BLaER1 (cell line): ENCODE data around the gene MVB12A.

Experiments
- H3K27ac ChIP-seq: shearing (Covaris generic); formaldehyde crosslinking; 2 replicates; pipeline ENCODE4 v1.8.1; 2022
- H3K27me3 ChIP-seq: shearing (Covaris generic); formaldehyde crosslinking; 2 replicates; pipeline ENCODE4 v1.8.1; 2022
- H3K36me3 ChIP-seq: shearing (Covaris generic); formaldehyde crosslinking; 2 replicates; pipeline ENCODE4 v1.8.1; 2022
- H3K4me1 ChIP-seq: shearing (Covaris generic); formaldehyde crosslinking; 2 replicates; pipeline ENCODE4 v1.8.1; 2022
- H3K4me2 ChIP-seq: shearing (Covaris generic); formaldehyde crosslinking; 2 replicates; pipeline ENCODE4 v1.8.1; 2022
- H3K4me3 ChIP-seq: shearing (Covaris generic); formaldehyde crosslinking; 2 replicates; pipeline ENCODE4 v1.8.1; 2022
- H3K9ac ChIP-seq: shearing (Covaris generic); formaldehyde crosslinking; 2 replicates; pipeline ENCODE4 v1.8.1; 2022
- H3K9me3 ChIP-seq: shearing (Covaris generic); formaldehyde crosslinking; 2 replicates; pipeline ENCODE4 v1.8.1; 2022
- H4K20me1 ChIP-seq: shearing (Covaris generic); formaldehyde crosslinking; 2 replicates; pipeline ENCODE4 v1.8.1; 2022
- Cebpa-rat ChIP-seq: shearing (Covaris generic); IDR thresholded peaks from 2 replicates; pipeline ENCODE4 v1.8.1; 2022

The MVB12A gene

DNA sequence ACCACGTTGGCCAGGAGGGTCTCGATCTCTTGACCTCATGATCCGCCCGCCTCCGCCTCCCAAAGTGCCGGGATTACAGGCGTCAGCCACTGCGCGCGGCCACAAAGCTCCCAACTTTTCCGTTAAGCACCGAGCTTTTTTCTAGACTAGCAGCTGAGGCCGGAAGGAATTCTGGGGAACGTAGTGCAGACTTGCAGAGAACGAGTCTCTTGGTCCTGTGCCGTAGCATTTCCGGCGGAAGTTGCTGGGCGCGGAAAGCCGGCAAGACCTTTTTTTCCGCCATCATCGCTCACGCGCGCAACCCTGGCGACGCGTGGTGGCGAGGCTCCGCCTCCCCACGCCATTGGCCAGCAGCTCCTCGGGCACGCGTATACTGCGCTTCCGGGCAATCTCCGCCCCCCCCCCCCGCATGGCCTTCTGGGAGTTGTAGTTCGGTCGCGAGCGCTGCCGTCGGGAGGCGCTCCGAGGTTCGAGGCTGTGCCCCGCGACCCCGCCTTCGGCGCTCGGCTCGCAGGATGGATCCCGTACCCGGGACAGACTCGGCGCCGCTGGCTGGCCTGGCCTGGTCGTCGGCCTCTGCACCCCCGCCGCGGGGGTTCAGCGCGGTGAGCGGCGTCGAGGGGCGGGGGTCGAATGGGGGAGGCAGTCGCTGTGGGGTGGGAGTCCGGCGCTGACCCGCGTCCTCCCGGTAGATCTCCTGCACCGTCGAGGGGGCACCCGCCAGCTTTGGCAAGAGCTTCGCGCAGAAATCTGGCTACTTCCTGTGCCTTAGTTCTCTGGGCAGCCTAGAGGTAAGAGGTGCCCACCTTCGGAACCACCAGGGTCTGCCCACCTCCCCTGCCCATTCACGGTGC lies at the start of gene MVB12A:
MVB12A (plus strand) TSS at position 427 of the 854 bp plus-strand sequence; CDS start at position 516, 89 bp downstream.
- H3K4me2 ChIP-seq, result peak within 1 kb of the TSS; percentile 92
- H3K9ac ChIP-seq, result peak within 1 kb of the TSS; percentile 77
- H3K9me3 ChIP-seq, result no peaks in the 10 kb centered on the region
- no peaks in the 10 kb centered on the region for H4K20me1 ChIP-seq
- TF ChIP-seq Cebpa-rat, result no peak
- peak within 1 kb of the TSS; percentile 80 for H3K27ac ChIP-seq
- no peaks in the 10 kb centered on the region for H3K27me3 ChIP-seq
- peaks cover 31% of the 10 kb centered on the region for H3K36me3 ChIP-seq
- peaks cover 30% of the 10 kb centered on the region for H3K4me1 ChIP-seq
- peak within 1 kb of the TSS; percentile 80 for H3K4me3 ChIP-seq

DNA sequence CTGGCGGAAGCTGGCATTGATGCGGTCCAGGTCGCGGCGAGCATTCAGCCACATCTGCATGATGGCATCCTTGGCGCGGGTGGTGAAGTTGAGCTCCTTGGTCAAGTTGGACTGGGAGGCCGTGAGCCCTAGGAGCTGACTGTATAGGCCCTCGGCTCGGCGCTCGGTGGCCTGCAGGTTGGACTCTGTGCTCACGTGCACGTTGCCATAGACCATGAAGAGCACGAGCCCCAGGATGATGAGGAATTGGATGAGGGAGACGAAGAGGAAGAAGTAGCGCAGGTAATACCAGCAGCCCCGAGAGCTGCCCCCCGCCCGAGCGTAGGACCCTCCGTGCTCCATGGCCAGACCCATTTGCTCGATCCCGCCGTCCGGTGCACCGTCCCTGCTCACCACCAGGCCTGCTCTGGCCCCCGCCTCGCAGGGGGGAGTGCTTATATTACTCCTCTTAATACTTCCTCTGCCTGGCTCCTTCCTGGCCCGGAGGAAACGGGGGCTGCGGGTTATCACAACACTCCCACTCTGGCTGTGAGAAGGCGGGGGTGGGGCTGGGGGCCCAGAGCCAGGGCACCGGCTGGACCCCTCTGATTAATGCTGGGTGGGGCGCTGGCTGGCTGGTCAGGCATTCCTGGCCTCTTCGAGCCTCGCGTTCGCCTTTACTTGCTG lies 42.8 kb upstream of the MVB12A start, which contains the start of gene PLVAP:
PLVAP (minus strand) TSS at position 408 of the 666 bp plus-strand sequence; CDS start at position 354, 54 bp downstream.
- 0 out of 2 replicates have a peak, but pooled peaks cover 4% of the 10 kb centered on the region for H3K9me3 ChIP-seq
- 0 out of 2 replicates have a peak within 1 kb of the TSS, but pooled peaks have one; percentile 34 for H3K9ac ChIP-seq
- peak within 1 kb of the TSS; percentile 68 for H3K27ac ChIP-seq
- H3K27me3 ChIP-seq, result no peaks in the 10 kb centered on the region
- peak within 1 kb of the TSS; percentile 69 for H3K4me2 ChIP-seq
- TF ChIP-seq Cebpa-rat, result no peak
- peaks cover 73% of the 10 kb centered on the region for H3K4me1 ChIP-seq
- H4K20me1 ChIP-seq, result no peaks in the 10 kb centered on the region
- H3K36me3 ChIP-seq, result no peaks in the 10 kb centered on the region
- H3K4me3 ChIP-seq, result no peak within 1 kb of the TSS

DNA sequence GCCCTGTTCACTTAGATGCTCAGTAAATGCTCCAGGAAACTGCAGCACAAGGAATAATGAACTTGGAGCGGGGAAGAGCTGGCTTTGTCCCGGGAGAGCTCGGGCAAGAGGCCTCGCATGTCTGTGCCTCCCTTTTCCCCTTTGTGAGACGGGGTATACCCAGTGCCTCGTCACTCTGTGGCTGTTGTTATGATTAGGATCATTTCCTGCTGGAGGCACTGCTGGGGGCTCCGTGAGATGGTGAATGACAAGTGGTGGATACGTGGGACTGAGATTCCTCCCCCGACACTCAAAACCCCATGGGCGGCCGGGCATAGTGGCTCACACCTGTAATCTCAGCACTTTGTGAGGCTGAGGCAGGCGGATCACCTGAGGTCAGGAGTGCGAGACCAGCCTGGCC lies 41.6 kb upstream of the MVB12A start:
- Histone ChIP-seq H3K27me3 (no peaks in the 10 kb centered on the region), H3K4me3 (no peak overlapping the region), H3K36me3 (no peaks in the 10 kb centered on the region), H3K4me1 (peaks cover 78% of the 10 kb centered on the region), H3K4me2 (peak overlapping the region; percentile 69), H3K9me3 (0 out of 2 replicates have a peak, but pooled peaks cover 4% of the 10 kb centered on the region), H3K9ac (0 out of 2 replicates have a peak overlapping the region, but pooled peaks have one; percentile 34), H4K20me1 (no peaks in the 10 kb centered on the region), H3K27ac (peak overlapping the region; percentile 68)
- TF ChIP-seq Cebpa-rat, result no peak

DNA sequence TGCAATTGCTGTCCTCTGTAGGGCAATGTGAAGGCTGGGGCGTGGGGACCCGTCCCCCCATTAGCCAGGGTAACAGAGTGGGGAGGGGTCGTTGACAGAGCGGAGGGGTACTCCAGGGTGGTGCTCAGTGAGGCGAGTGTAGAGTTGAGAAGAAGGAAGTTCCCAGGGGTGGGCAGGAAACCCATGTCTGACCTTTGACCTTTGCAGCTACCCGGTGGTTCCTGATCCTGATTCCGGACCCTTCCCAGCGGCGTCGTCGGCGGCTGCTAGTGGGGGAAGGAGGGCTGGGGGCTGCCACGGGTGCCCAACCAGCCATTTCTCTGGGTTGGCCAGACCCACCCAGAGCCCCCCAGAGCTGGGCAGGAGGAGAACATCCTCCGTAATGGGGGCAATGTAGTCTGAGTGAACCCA lies 40.6 kb upstream of the MVB12A start:
- Histone ChIP-seq H4K20me1 (no peaks in the 10 kb centered on the region), H3K27ac (peak overlapping the region; percentile 68), H3K9me3 (0 out of 2 replicates have a peak, but pooled peaks cover 4% of the 10 kb centered on the region), H3K27me3 (no peaks in the 10 kb centered on the region), H3K36me3 (no peaks in the 10 kb centered on the region), H3K4me3 (peak overlapping the region; percentile 11; the same call in 1 of the 2 replicates), H3K9ac (no peak overlapping the region), H3K4me2 (peak overlapping the region; percentile 69), H3K4me1 (peaks cover 77% of the 10 kb centered on the region)
- no peak for TF ChIP-seq Cebpa-rat

DNA sequence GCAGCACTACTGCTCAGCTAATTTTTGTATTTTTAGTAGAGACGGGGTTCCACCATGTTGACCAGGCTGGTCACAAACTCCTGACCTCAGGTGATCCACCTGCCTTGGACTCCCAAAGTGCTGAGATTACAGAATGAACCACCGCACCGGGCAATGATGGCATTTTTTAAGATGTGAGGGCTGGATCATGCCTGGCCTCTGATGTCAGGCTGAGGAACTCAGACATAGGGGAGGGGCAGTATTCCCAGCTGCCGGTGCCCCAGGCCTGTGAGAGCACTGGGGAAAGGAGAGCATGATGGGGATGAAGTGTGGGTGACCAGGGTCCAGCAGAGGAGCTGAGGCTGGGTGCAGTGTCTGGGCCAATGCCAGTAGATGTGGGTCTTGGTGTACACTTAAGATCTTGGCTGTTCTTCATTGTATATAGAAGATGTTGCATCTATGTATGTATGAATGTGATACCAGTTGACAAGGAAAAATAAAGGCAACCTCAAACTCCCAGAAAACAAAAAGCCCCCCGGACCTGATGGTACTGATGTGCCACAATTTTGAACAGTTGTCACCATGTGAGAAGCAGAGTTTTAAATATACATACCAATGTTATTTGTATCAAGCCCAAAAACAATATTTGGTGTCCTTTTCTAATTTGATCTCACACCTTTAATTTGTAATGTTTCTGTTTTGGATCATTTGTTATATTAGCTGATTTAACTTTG lies 39.3 kb upstream of the MVB12A start:
- Histone ChIP-seq H3K36me3 (no peaks in the 10 kb centered on the region), H3K9ac (no peak overlapping the region), H3K9me3 (0 out of 2 replicates have a peak, but pooled peaks cover 4% of the 10 kb centered on the region), H3K27ac (no peak overlapping the region), H3K4me2 (no peak overlapping the region), H3K27me3 (no peaks in the 10 kb centered on the region), H3K4me3 (no peak overlapping the region), H3K4me1 (peaks cover 68% of the 10 kb centered on the region), H4K20me1 (no peaks in the 10 kb centered on the region)
- TF ChIP-seq Cebpa-rat, result no peak

DNA sequence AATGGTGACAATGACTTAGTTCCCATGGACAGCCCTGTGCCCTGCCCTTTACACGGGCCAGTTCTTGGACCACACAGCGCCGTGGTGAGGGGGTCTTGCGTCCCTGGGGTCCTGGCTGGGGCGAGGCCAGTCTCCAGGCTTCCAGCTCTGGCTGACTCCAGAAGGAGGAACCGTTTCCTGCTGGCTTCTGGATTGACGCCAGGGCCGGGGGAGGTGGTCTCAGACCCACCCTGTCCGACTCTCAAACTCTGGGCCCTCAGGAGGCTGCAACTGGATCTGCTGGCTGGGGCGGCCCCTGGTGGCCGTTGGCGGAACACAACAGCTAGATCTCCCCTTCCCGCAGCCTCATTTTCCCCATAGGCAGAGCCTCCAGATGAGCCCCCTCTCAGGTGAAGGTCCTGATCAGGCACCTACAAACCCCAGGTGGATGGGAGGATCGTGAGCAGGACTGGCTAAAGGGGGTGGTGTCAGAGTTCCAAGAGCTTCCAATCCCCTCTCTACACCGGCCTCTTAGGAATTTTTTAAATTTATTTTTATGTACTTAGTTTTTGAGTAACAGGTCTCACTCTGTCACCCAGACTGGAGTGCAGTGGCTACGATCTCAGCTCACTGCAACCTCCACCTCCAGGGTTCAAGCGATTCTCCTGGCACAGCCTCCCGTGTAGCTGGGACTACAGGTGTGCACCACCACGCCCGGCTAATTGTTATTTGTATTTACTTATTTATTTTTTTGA lies 33.8 kb upstream of the MVB12A start:
- no peak overlapping the region for H3K27ac ChIP-seq
- H3K9ac ChIP-seq, result no peak overlapping the region
- no peaks in the 10 kb centered on the region for H4K20me1 ChIP-seq
- H3K27me3 ChIP-seq, result peaks cover 14% of the 10 kb centered on the region; the same call in 1 of the 2 replicates
- H3K36me3 ChIP-seq, result no peaks in the 10 kb centered on the region
- H3K4me3 ChIP-seq, result no peak overlapping the region
- no peak for TF ChIP-seq Cebpa-rat
- H3K4me2 ChIP-seq, result 0 out of 2 replicates have a peak overlapping the region, but pooled peaks have one; percentile 19
- 0 out of 2 replicates have a peak, but pooled peaks cover 4% of the 10 kb centered on the region for H3K9me3 ChIP-seq
- H3K4me1 ChIP-seq, result peaks cover 41% of the 10 kb centered on the region

DNA sequence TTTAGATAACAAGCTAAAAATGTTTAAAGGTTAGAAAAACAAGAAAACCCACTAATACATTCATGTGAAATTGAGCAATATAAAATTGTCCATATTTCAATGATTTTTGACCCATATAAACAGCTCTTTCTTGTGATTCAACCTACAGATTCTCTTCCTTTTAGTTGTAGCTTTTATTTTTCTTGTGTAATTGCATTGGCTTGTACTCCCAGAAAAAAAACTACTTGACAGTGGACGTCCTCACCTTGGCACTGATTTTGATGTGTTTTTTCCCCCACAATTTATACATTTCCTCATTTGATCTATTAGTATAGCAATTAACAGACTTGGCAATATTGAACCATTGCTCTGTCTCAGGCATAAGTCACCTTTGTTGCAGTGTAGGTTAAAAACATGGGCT lies 30.6 kb upstream of the MVB12A start:
- peaks cover 36% of the 10 kb centered on the region for H3K4me1 ChIP-seq

DNA sequence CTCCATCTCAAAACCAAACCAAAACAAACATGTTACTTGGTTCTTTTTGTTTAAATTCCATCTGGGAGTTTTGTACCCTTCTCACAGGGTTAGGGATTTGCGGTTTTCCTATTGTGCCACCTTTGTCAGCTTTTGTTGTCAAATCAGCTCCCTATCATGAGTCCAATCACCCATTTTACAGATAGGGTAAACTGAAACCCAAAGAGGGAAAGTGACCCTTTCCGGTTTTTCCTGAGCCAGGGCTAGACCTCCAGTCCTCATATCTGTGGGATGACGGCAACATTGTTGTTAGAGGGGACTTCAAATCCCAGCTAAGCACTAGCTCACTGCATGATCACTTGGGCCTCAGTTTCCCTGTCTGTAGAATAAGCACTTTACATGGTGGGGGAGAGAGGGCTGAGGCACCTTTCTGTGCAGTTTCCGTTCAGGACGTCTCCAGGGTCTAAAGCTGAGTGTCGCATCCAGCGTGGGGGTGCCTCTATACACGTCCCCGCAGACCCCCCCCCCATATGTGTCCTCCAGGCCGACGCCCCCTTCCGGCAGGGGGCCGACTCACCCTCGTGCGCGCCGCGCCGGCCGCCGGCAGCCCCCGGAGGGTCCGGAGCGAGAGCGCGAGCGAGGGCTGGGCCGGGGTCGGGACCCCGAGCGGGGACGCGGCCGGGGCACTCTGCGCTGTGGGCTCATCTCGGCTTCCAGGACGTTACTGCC lies 29.7 kb upstream of the MVB12A start:
- Histone ChIP-seq H3K4me2 (peak overlapping the region; percentile 100), H3K27ac (no peak overlapping the region), H3K36me3 (no peaks in the 10 kb centered on the region), H3K9me3 (0 out of 2 replicates have a peak, but pooled peaks cover 4% of the 10 kb centered on the region), H3K27me3 (peaks cover 14% of the 10 kb centered on the region; the same call in 1 of the 2 replicates), H3K4me1 (peaks cover 45% of the 10 kb centered on the region), H3K9ac (peak overlapping the region; percentile 68), H4K20me1 (no peaks in the 10 kb centered on the region), H3K4me3 (peak overlapping the region; percentile 72)
- TF ChIP-seq Cebpa-rat, result no peak

More for the DNA sequence above, 30.6 kb upstream of the MVB12A start:
- no peaks in the 10 kb centered on the region for H3K36me3 ChIP-seq
- TF ChIP-seq Cebpa-rat, result no peak
- H3K27me3 ChIP-seq, result peaks cover 14% of the 10 kb centered on the region; the same call in 1 of the 2 replicates
- no peak overlapping the region for H3K27ac ChIP-seq
- H3K4me2 ChIP-seq, result no peak overlapping the region
- H4K20me1 ChIP-seq, result no peaks in the 10 kb centered on the region
- no peak overlapping the region for H3K9ac ChIP-seq
- 0 out of 2 replicates have a peak, but pooled peaks cover 4% of the 10 kb centered on the region for H3K9me3 ChIP-seq
- no peak overlapping the region for H3K4me3 ChIP-seq
